HCT116 (cell line): ENCODE data around the gene SPARC.

Experiments
- CTCF ChIP-seq, 3 experiments: fragments of 200-600 bp in 1 of 3; sonication (generic) in 1 of 3; IDR thresholded peaks in 2 of 3; conservative IDR thresholded peaks in 1 of 3; 2 replicates each; pipeline ENCODE4 v1.5.1; 2012 to 2017; ENCODE audit warnings: low read depth in 2 of 3, low read length in 2 of 3, antibody characterized with exemption in 1 of 3, borderline replicate concordance in 1 of 3, control low read depth in 1 of 3, mild to moderate bottlenecking in 1 of 3, mixed read lengths in 1 of 3, mixed run types in 1 of 3, moderate library complexity in 1 of 3; ENCODE audit not compliant: insufficient read depth in 1 of 3
- ELF1 ChIP-seq: IDR thresholded peaks from 2 replicates; pipeline ENCODE4 v1.6.1; 2012; ENCODE audit warnings: low read depth, borderline replicate concordance
- POLR2A ChIP-seq: IDR thresholded peaks from 2 replicates; pipeline ENCODE4 v1.7.0; 2011; ENCODE audit warnings: borderline replicate concordance; ENCODE audit not compliant: insufficient read depth, insufficient read length; ENCODE audit errors: extremely low read depth
- POLR2AphosphoS5 ChIP-seq: IDR thresholded peaks from 2 replicates; pipeline ENCODE4 v1.6.1; 2011; ENCODE audit warnings: mild to moderate bottlenecking, low read depth, low read length, moderate library complexity
- YY1 ChIP-seq: IDR thresholded peaks from 2 replicates; pipeline ENCODE4 v1.6.1; 2011; ENCODE audit warnings: low read length, low read depth, moderate library complexity, mild to moderate bottlenecking; ENCODE audit not compliant: insufficient replicate concordance; ENCODE audit errors: extremely low read depth

GRCh38 chr5:151663617-151664293 is 23.0 kb downstream of the SPARC start:
- TF ChIP-seq CTCF (IDR thresholded peaks at IDR 0.05 in 2 of 3, conservative IDR thresholded peaks at IDR 0.05 in 1 of 3; ENCODE audit: borderline replicate concordance in 1 of 3, insufficient read depth in 1 of 3, low read depth in 2 of 3, low read length in 2 of 3): no peak
- no peak for TF ChIP-seq POLR2A
- TF ChIP-seq ELF1: no peak
- no peak for TF ChIP-seq POLR2AphosphoS5
- TF ChIP-seq YY1: no peak
